Measurements from ENCODE around the gene NOVA2. TPM values are rescaled to one million over a fixed set of nuclear protein-coding genes. Genes with fewer than 3 reads are reported as not detected.

The NOVA2 gene
- not detected in 2 replicates for total RNA-seq (2011; cell fraction: chromatin; rRNA removed; ENCODE audit: low replicate concordance)
- not detected in 2 replicates for total RNA-seq (2011; cell fraction: nucleolus; rRNA removed)
- total RNA-seq (2011; cell fraction: nucleoplasm; rRNA removed): not detected in 2 replicates
- total RNA-seq (2014; rRNA removed) (not detected in 2 replicates), total RNA-seq (2014; rRNA removed; fragmentation: Illumina TruSeq; extraction: Trizol) (not detected in 2 replicates), total RNA-seq (2015; rRNA removed; fragmentation: Illumina TruSeq; extraction: Trizol) (not detected in 2 replicates), total RNA-seq (2021) (not detected in 2 replicates), polyA plus RNA-seq (2011; rRNA removed) (not detected in 2 replicates), polyA plus RNA-seq (2014; fragmentation: Illumina TruSeq; extraction: Trizol) (not detected in 2 replicates), polyA plus RNA-seq (2014; fragmentation: Nextera tagmentation; extraction: Ambion mirVana) (not detected), polyA plus RNA-seq (2014; rRNA removed) (not detected in 2 replicates), polyA minus RNA-seq (2011; rRNA and poly(A)+ RNA removed) (not detected in 2 replicates), Bru-seq, nascent RNA (not detected), BruChase-seq, experiment 1, labeled RNA remaining after a 2-hour chase (not detected), BruChase-seq, experiment 2, labeled RNA remaining after a 6-hour chase (not detected)
- not detected in 2 replicates for polyA plus RNA-seq (2011; cell fraction: cytosol; rRNA removed)
- polyA plus RNA-seq (2011; cell fraction: nucleus; rRNA removed): not detected in 2 replicates
- polyA plus RNA-seq (2012): 0.03 TPM in 1 of 2 replicates, not detected in the other
- not detected in 2 replicates for polyA minus RNA-seq (2011; cell fraction: cytosol; rRNA and poly(A)+ RNA removed)
- not detected in 2 replicates for polyA minus RNA-seq (2011; cell fraction: nucleus; rRNA and poly(A)+ RNA removed)
- long read RNA-seq, experiment 1: 0 reads
- long read RNA-seq, experiment 2: 0 reads
- long read RNA-seq, experiment 3: 0 reads

- Histone ChIP-seq H3K4me2 (ENCODE audit: insufficient read depth, low read length) (peak within 1 kb of the TSS; percentile 46; the same call in 1 of the 2 replicates), H3K36me3 (ENCODE audit: control insufficient read depth, insufficient read depth, low read length) (no peaks in the 10 kb centered on the region), H3K4me3 (peak within 1 kb of the TSS; percentile 18; the same call in 1 of the 2 replicates), H3K79me2 (ENCODE audit: control insufficient read depth, insufficient read depth, low read length) (no peaks in the 10 kb centered on the region), H3K9ac (ENCODE audit: insufficient read depth in 1 of 2, low read depth in 2 of 2, low read length in 2 of 2) (no peak within 1 kb of the TSS), H3K9me3 (replicated peaks; ENCODE audit: control insufficient read depth, insufficient read depth, low read depth, low read length) (no peaks in the 10 kb centered on the region), H3K27ac (ENCODE audit: extremely low read depth, low read depth, low read length) (no peak within 1 kb of the TSS), H3K27me3 (ENCODE audit: control insufficient read depth in 2 of 2, insufficient read depth in 2 of 2, low read length in 2 of 2) (peaks cover 23 to 46% of the 10 kb centered on the region in 2 experiments), H3K4me1 (replicated peaks in 1 of 2; ENCODE audit: control insufficient read depth in 2 of 2, insufficient read depth in 2 of 2, low read length in 2 of 2) (peaks cover 0 to 21% of the 10 kb centered on the region in 2 experiments; a peak in 2 of 5 replicates), H4K20me1 (replicated peaks; ENCODE audit: control insufficient read depth, insufficient read depth, low read length) (peaks cover 13% of the 10 kb centered on the region), H2AFZ (ENCODE audit: low read depth, low read length) (peak within 1 kb of the TSS; percentile 53), H3K9me1 (ENCODE audit: control insufficient read depth, insufficient read depth, low read length) (no peaks in the 10 kb centered on the region)
- ChIA-PET CTCF (ENCODE audit: low intra/inter-chr PET ratio) (no interaction called here), POLR2A (interaction anchor here (0.6 to 0.9 kb wide), 2 partner anchors 10 to 358 kb away, joined by 3 to 4 read pairs; no protein-coding TSS in a partner anchor)
- ATAC-seq (peak; percentile 100), FAIRE-seq (peak; percentile 84), DNase-seq (ENCODE audit: extremely low read depth in 1 of 4, low spot score in 3 of 4) (peak; percentile 90 to 99 (median 98))
- in situ Hi-C loops (cut with MboI): no loop called here
- intact Hi-C loops (cut with micrococcal nuclease): no loop called here
- 2% methylated on average over 20 of the region's 58 CpGs for WGBS (ENCODE audit: insufficient coverage, low coverage, missing lambda C conversion rate)
- BruUV-seq (replicated peaks): no TSS peak
- TF ChIP-seq BACH1 (tag; IDR thresholded peaks at IDR 0.05) (no peak), CREM (IDR thresholded peaks at IDR 0.05; ENCODE audit: low read depth) (peak; percentile 32; the same call in 1 of the 2 replicates), SP1 (CRISPR knock-in tag; IDR thresholded peaks at IDR 0.05) (peak; percentile 79), ZNF707 (CRISPR knock-in tag; conservative IDR thresholded peaks at IDR 0.05) (no peak), NFYB (IDR thresholded peaks at IDR 0.05; ENCODE audit: extremely low read depth, insufficient read length) (peak; percentile 10), NRF1 (conservative IDR thresholded peaks at IDR 0.05 in 1 of 2, IDR thresholded peaks at IDR 0.05 in 1 of 2) (peak in 1 of 2 experiments; percentile 13; a peak in 1 of 4 replicates), STAT5A (IDR thresholded peaks at IDR 0.05; ENCODE audit: borderline replicate concordance, low read length) (no peak), ADNP (tag; IDR thresholded peaks at IDR 0.05) (peak; percentile 29; the same call in 1 of the 2 replicates), RFX5 (IDR thresholded peaks at IDR 0.05; ENCODE audit: low read depth, low read length) (no peak), MAX (CRISPR knock-in tag; IDR thresholded peaks at IDR 0.05) (0 out of 2 replicates have a peak, but pooled peaks have one; percentile 11), ZNF311 (CRISPR knock-in tag; IDR thresholded peaks at IDR 0.05) (no peak), ZNF785 (CRISPR knock-in tag; IDR thresholded peaks at IDR 0.05) (no peak), AFF1 (IDR thresholded peaks at IDR 0.05; ENCODE audit: low read depth in 1 of 2, partially characterized antibody in 2 of 2) (no peak), ZBTB7A (IDR thresholded peaks at IDR 0.05; ENCODE audit: borderline replicate concordance, control insufficient read depth, low read depth, low read length) (0 out of 2 replicates have a peak, but pooled peaks have one; percentile 48)
Measured at GRCh38 chr19:45973553-45974338, at the start of gene NOVA2. NOVA2 (minus strand) TSS chr19:45973865; CDS start chr19:45973351, 514 bp downstream.
